Measurements from ENCODE around the gene HMCN2. TPM values are rescaled to one million over a fixed set of nuclear protein-coding genes. Genes with fewer than 3 reads are reported as not detected.

HMCN2 gene
- total RNA-seq, 2 experiments from 2014 or later: not detected

DNA sequence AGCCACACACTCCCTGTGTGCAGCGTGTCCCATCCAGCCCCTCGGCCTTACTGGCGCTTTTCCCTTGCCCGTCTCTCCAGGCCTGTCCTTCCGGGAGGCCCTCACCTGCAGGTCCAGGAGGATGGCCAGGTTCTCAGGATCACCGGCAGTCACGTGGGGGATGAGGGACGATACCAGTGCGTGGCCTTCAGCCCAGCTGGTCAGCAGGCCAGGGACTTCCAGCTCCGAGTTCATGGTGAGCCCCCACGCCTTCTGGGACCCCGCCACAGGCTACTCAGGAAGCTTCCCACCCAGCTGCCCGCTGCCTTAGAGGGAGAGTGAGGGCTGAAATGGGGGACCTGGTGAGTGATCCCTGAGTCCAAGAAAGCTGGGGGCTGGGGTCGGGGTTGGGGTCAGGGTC, 85.8 kb downstream of the HMCN2 start:
- CTCF ChIA-PET (ENCODE audit: unreplicated experiment): no interaction called here
- intact Hi-C loops (cut with micrococcal nuclease; ENCODE audit: unreplicated experiment): no loop called here
- no peak overlapping the region for H3K4me2 ChIP-seq (ENCODE audit: low read length)
- H3K36me3 ChIP-seq (ENCODE audit: insufficient read depth, low read length): no peaks in the 10 kb centered on the region
- no peaks in the 10 kb centered on the region for H3K9me3 ChIP-seq (ENCODE audit: low read length)
- TF ChIP-seq EZH2phosphoT487 (IDR thresholded peaks at IDR 0.05; ENCODE audit: borderline replicate concordance, low read depth, low read length): no peak
- TF ChIP-seq, protein P1, sequence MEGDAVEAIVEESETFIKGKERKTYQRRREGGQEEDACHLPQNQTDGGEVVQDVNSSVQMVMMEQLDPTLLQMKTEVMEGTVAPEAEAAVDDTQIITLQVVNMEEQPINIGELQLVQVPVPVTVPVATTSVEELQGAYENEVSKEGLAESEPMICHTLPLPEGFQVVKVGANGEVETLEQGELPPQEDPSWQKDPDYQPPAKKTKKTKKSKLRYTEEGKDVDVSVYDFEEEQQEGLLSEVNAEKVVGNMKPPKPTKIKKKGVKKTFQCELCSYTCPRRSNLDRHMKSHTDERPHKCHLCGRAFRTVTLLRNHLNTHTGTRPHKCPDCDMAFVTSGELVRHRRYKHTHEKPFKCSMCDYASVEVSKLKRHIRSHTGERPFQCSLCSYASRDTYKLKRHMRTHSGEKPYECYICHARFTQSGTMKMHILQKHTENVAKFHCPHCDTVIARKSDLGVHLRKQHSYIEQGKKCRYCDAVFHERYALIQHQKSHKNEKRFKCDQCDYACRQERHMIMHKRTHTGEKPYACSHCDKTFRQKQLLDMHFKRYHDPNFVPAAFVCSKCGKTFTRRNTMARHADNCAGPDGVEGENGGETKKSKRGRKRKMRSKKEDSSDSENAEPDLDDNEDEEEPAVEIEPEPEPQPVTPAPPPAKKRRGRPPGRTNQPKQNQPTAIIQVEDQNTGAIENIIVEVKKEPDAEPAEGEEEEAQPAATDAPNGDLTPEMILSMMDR (conservative IDR thresholded peaks at IDR 0.05; ENCODE audit: low read length): no peak
- DNase-seq (ENCODE audit: low spot score): no peak
- no peak overlapping the region for H3K27ac ChIP-seq (ENCODE audit: low read depth, low read length, poor library complexity, severe bottlenecking)
- H3K9me2 ChIP-seq (ENCODE audit: insufficient read depth, low read length): no peaks in the 10 kb centered on the region
- no peak overlapping the region for H2AFZ ChIP-seq (ENCODE audit: low read length)
- H3K4me1 ChIP-seq (ENCODE audit: insufficient read depth, low read length, poor library complexity, severe bottlenecking): no peaks in the 10 kb centered on the region
- no TSS peak for BruUV-seq (replicated peaks)
- POLR2A ChIA-PET: no interaction called here
- no peak overlapping the region for H3K4me3 ChIP-seq (ENCODE audit: low read depth, low read length, poor library complexity, severe bottlenecking)
- H3K79me2 ChIP-seq (ENCODE audit: insufficient read depth, low read depth, low read length): no peaks in the 10 kb centered on the region
- H4K20me1 ChIP-seq (ENCODE audit: insufficient read depth, low read length): no peaks in the 10 kb centered on the region

DNA sequence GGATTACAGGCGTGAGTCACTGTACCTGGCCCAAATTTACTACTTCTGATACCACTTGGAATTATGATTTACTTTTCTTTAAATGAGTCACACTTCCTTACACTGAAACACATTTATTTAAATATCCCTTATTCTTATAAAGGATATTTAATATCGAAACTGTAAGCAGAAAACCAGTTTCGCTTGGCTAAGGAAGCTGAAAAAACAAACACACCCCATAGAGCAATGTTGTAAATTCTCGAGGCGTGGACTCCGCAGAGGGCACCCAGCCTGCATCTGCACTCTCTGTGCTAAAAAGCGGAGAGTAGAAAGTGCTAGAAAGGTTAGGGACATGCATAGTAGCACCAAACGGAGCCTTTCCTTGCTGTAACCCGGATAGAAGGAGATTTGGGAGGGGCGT, 86.5 kb downstream of the HMCN2 start:
- Histone ChIP-seq H3K27ac (ENCODE audit: low read depth, low read length, poor library complexity, severe bottlenecking) (no peak overlapping the region), H2AFZ (ENCODE audit: low read length) (no peak overlapping the region), H3K9me3 (ENCODE audit: low read length) (no peaks in the 10 kb centered on the region), H3K36me3 (ENCODE audit: insufficient read depth, low read length) (no peaks in the 10 kb centered on the region), H3K4me3 (ENCODE audit: low read depth, low read length, poor library complexity, severe bottlenecking) (no peak overlapping the region), H3K9me2 (ENCODE audit: insufficient read depth, low read length) (no peaks in the 10 kb centered on the region), H3K79me2 (ENCODE audit: insufficient read depth, low read depth, low read length) (no peaks in the 10 kb centered on the region), H3K4me2 (ENCODE audit: low read length) (no peak overlapping the region), H3K4me1 (ENCODE audit: insufficient read depth, low read length, poor library complexity, severe bottlenecking) (no peaks in the 10 kb centered on the region), H4K20me1 (ENCODE audit: insufficient read depth, low read length) (no peaks in the 10 kb centered on the region)
- TF ChIP-seq, protein P1 (conservative IDR thresholded peaks at IDR 0.05; ENCODE audit: low read length): no peak
- no peak for TF ChIP-seq EZH2phosphoT487 (IDR thresholded peaks at IDR 0.05; ENCODE audit: borderline replicate concordance, low read depth, low read length)
- no TSS peak for BruUV-seq (replicated peaks)
- CTCF ChIA-PET (ENCODE audit: unreplicated experiment): no interaction called here
- DNase-seq (ENCODE audit: low spot score): no peak
- intact Hi-C loops (cut with micrococcal nuclease; ENCODE audit: unreplicated experiment): no loop called here
- POLR2A ChIA-PET: no interaction called here

DNA sequence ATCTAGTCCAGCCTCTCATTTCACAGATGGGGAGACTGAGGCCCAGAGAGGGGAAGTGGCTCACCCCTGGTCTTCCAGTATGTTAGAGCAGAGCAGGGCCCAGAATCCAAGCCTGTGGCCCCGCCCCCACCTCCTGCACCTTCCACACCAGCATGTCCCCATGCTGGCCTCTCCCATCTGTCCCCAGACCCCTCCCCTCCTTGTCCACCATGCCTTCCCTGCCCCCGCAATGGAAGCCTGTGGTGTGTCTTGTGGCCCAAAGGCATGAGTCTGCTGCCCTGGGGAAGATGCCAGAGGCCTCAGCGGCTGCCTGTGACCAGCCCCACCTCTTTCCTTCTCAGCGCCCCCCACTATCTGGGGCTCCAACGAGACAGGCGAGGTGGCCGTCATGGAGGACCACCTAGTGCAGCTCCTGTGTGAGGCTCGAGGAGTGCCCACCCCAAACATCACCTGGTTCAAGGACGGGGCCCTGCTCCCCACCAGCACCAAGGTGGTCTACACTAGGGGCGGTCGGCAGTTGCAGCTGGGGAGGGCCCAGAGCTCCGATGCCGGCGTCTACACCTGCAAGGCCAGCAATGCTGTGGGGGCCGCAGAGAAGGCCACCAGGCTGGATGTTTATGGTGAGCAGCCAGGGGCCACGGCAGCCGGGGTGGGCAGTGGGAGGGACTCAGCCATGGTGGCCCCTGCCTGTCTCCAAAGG, 87.2 kb downstream of the HMCN2 start:
- Histone ChIP-seq H3K4me2 (ENCODE audit: low read length) (no peak overlapping the region), H3K4me1 (ENCODE audit: insufficient read depth, low read length, poor library complexity, severe bottlenecking) (no peaks in the 10 kb centered on the region), H3K27ac (ENCODE audit: low read depth, low read length, poor library complexity, severe bottlenecking) (no peak overlapping the region), H3K36me3 (ENCODE audit: insufficient read depth, low read length) (no peaks in the 10 kb centered on the region), H3K79me2 (ENCODE audit: insufficient read depth, low read depth, low read length) (no peaks in the 10 kb centered on the region), H2AFZ (ENCODE audit: low read length) (no peak overlapping the region), H3K4me3 (ENCODE audit: low read depth, low read length, poor library complexity, severe bottlenecking) (no peak overlapping the region), H3K9me2 (ENCODE audit: insufficient read depth, low read length) (no peaks in the 10 kb centered on the region), H4K20me1 (ENCODE audit: insufficient read depth, low read length) (no peaks in the 10 kb centered on the region), H3K9me3 (ENCODE audit: low read length) (no peaks in the 10 kb centered on the region)
- ChIA-PET POLR2A (interaction anchor here (1.3 kb wide), 1 partner anchor 11 kb away, joined by 3 read pairs; no protein-coding TSS in a partner anchor), CTCF (ENCODE audit: unreplicated experiment) (no interaction called here)
- no TSS peak for BruUV-seq (replicated peaks)
- no peak for DNase-seq (ENCODE audit: low spot score)
- TF ChIP-seq, protein P1 (conservative IDR thresholded peaks at IDR 0.05; ENCODE audit: low read length): no peak
- TF ChIP-seq EZH2phosphoT487 (IDR thresholded peaks at IDR 0.05; ENCODE audit: borderline replicate concordance, low read depth, low read length): no peak
- intact Hi-C loops (cut with micrococcal nuclease; ENCODE audit: unreplicated experiment): no loop called here

Data from OCI-LY7 (cell line).